Spleen (tissue), 7 donors: ENCODE results near the gene GATD1.

ENCODE experiments used
- CTCF ChIP-seq, 11 experiments: fragments of 200-600 bp in 7 of 11; fragments of 450-650 bp in 4 of 11; sonication (generic) in 4 of 11; IDR thresholded peaks in 8 of 11; conservative IDR thresholded peaks in 3 of 11; 1 replicate in 7 of 11; 2 replicates in 4 of 11; pipeline versions ENCODE4 v1.4.0 to v1.8.0; 2016 to 2021; ENCODE audit warnings: antibody characterized with exemption in 11 of 11, inconsistent platforms in 4 of 11, mild to moderate bottlenecking in 1 of 11
- POLR2A ChIP-seq, 3 donors: fragments of 450-650 bp; IDR thresholded peaks; one replicate each; pipeline ENCODE4 v1.5.1; 2017; ENCODE audit warnings: antibody characterized with exemption in 3 of 3, mild to moderate bottlenecking in 1 of 3
- POLR2AphosphoS5 ChIP-seq, 3 donors: sonication (generic); formaldehyde crosslinking; IDR thresholded peaks; one replicate each; pipeline ENCODE4 v1.5.1; 2017; ENCODE audit warnings: antibody characterized with exemption in 3 of 3
- donor health status: DM: no; HTN: no; CAD: no; lungs with moderate emphysema.
- donor health status: DM: no; HTN: no; CAD: no.
- donor health status: DM: no; HTN: no; CAD: no.

- TF ChIP-seq CTCF (IDR thresholded peaks at IDR 0.05 in 8 of 11, conservative IDR thresholded peaks at IDR 0.05 in 3 of 11): no peak
- TF ChIP-seq POLR2A (IDR thresholded peaks at IDR 0.05): no peak
- TF ChIP-seq POLR2AphosphoS5 (IDR thresholded peaks at IDR 0.05): no peak
Measured at GRCh38 chr11:765802-766091, 11.5 kb downstream of the GATD1 start.
